IMR-90 (cell line): ENCODE measurements around the gene FOXA2. TPM values are rescaled to one million over a fixed set of nuclear protein-coding genes. Genes with fewer than 3 reads are reported as not detected.

Source experiments
- ATAC-seq: fragments of 200-7000 bp; cut with Tn5 transposase; 2 replicates; pipeline ENCODE4 v1.9.1; 2020; ENCODE audit warnings: low read depth, mild to moderate bottlenecking, moderate library complexity
- BruUV-seq: library from RNA; stranded (reverse); fragments of 400-500 nt; replicated peaks from 2 replicates; lab custom pipeline; 2021; lab: Mats Ljungman, UMichigan
- CTCF ChIA-PET: fragments of 300-600 bp; formaldehyde crosslinking; extraction: SDS; loops from one replicate; lab custom pipeline; 2021; ENCODE audit warnings: antibody characterized with exemption; lab: Yijun Ruan, JAX
- POLR2A ChIA-PET: fragments of 300-600 bp; sonication (Branson Sonifier 250); formaldehyde crosslinking; loops from one replicate; lab custom pipeline; 2022; ENCODE audit warnings: antibody characterized with exemption; ENCODE audit not compliant: unreplicated experiment; lab: Charles Lee
- DNase-seq: peaks from one replicate; pipeline ENCODE4 v3.0.0; 2013
- H2AFZ ChIP-seq: replicated peaks from 2 replicates; pipeline ENCODE3; 2013; ENCODE audit warnings: low read length, mild to moderate bottlenecking; ENCODE audit not compliant: poor library complexity
- H2AK5ac ChIP-seq: 2 replicates; pipeline ENCODE4 v1.6.1; 2013; ENCODE audit warnings: low read depth, low read length, inconsistent platforms
- H2AK9ac ChIP-seq: replicated peaks from 2 replicates; pipeline ENCODE3; 2013; ENCODE audit warnings: mild to moderate bottlenecking, low read depth, low read length, moderate library complexity; ENCODE audit not compliant: poor library complexity
- H2BK120ac ChIP-seq: 2 replicates; pipeline ENCODE4 v1.6.1; 2013; ENCODE audit warnings: low read depth, low read length, inconsistent platforms
- H2BK15ac ChIP-seq: 3 replicates; pipeline ENCODE4 v1.6.1; 2013; ENCODE audit warnings: low read depth, low read length, inconsistent platforms
- H2BK20ac ChIP-seq: 2 replicates; pipeline ENCODE4 v1.6.1; 2013; ENCODE audit warnings: low read depth, mild to moderate bottlenecking, inconsistent platforms, low read length, moderate library complexity
- H2BK5ac ChIP-seq: 2 replicates; pipeline ENCODE4 v1.6.1; 2013; ENCODE audit warnings: mild to moderate bottlenecking, low read depth, low read length, inconsistent platforms; ENCODE audit not compliant: poor library complexity, severe bottlenecking
- H3K14ac ChIP-seq: replicated peaks from 2 replicates; pipeline ENCODE4 v1.6.1; 2013; ENCODE audit warnings: low read depth, low read length, inconsistent platforms
- H3K18ac ChIP-seq: 2 replicates; pipeline ENCODE4 v1.6.1; 2013; ENCODE audit warnings: low read depth, low read length, control low read depth
- H3K23ac ChIP-seq: 2 replicates; pipeline ENCODE4 v1.6.1; 2013; ENCODE audit warnings: low read depth, low read length, inconsistent platforms
- H3K27ac ChIP-seq: 2 replicates; pipeline ENCODE4 v1.5.1; 2013; ENCODE audit warnings: mild to moderate bottlenecking, control low read depth, low read length; ENCODE audit not compliant: insufficient read depth
- H3K27me3 ChIP-seq: 2 replicates; pipeline ENCODE4 v1.6.1; 2013; ENCODE audit warnings: low read length; ENCODE audit not compliant: control insufficient read depth, insufficient read depth
- H3K36me3 ChIP-seq: 2 replicates; pipeline ENCODE4 v1.6.1; 2013; ENCODE audit warnings: low read length, mixed read lengths; ENCODE audit not compliant: control insufficient read depth, insufficient read depth
- H3K4ac ChIP-seq: 2 replicates; pipeline ENCODE4 v1.6.1; 2013; ENCODE audit warnings: low read depth, low read length, inconsistent platforms
- H3K4me1 ChIP-seq: 2 replicates; pipeline ENCODE4 v1.6.1; 2013; ENCODE audit warnings: low read length, mixed read lengths; ENCODE audit not compliant: control insufficient read depth, insufficient read depth
- H3K4me2 ChIP-seq: 2 replicates; pipeline ENCODE4 v1.6.1; 2013; ENCODE audit warnings: low read depth, mild to moderate bottlenecking, control low read depth, low read length, moderate library complexity
- H3K4me3 ChIP-seq: 2 replicates; pipeline ENCODE4 v1.5.1; 2013; ENCODE audit warnings: low read depth, mild to moderate bottlenecking, control low read depth, low read length, moderate library complexity; ENCODE audit not compliant: insufficient read depth
- H3K56ac ChIP-seq: 2 replicates; pipeline ENCODE4 v1.6.1; 2013; ENCODE audit warnings: low read length, inconsistent platforms; ENCODE audit not compliant: insufficient read depth; ENCODE audit errors: extremely low read depth
- H3K79me1 ChIP-seq, 2 experiments: 2 replicates each; pipeline ENCODE4 v1.6.1; 2013; ENCODE audit warnings: low read length in 2 of 2, inconsistent platforms in 1 of 2, low read depth in 1 of 2
- H3K9ac ChIP-seq: 2 replicates; pipeline ENCODE4 v1.6.1; 2013; ENCODE audit warnings: low read depth, low read length, control low read depth
- H3K9me1 ChIP-seq: 2 replicates; pipeline ENCODE4 v1.6.1; 2013; ENCODE audit warnings: low read length, inconsistent platforms; ENCODE audit not compliant: insufficient read depth
- H3K9me3 ChIP-seq: 2 replicates; pipeline ENCODE4 v1.6.1; 2013; ENCODE audit warnings: low read length; ENCODE audit not compliant: control insufficient read depth, insufficient read depth
- H4K20me1 ChIP-seq: 2 replicates; pipeline ENCODE4 v1.6.1; 2013; ENCODE audit warnings: low read length, inconsistent platforms; ENCODE audit not compliant: insufficient read depth
- H4K5ac ChIP-seq: 2 replicates; pipeline ENCODE4 v1.6.1; 2013; ENCODE audit warnings: mild to moderate bottlenecking, low read depth, low read length, control low read depth
- H4K8ac ChIP-seq, 2 experiments: 2 replicates each; pipeline ENCODE4 v1.6.1; 2013; ENCODE audit warnings: low read depth in 2 of 2, low read length in 2 of 2, control low read depth in 1 of 2, inconsistent platforms in 1 of 2
- H4K91ac ChIP-seq: 2 replicates; pipeline ENCODE4 v1.6.1; 2013; ENCODE audit warnings: low read depth, low read length, inconsistent platforms; ENCODE audit not compliant: insufficient read depth
- BHLHE40 ChIP-seq: fragments of 150-350 bp; IDR thresholded peaks from 2 replicates; pipeline ENCODE4 v1.6.1; 2016; ENCODE audit warnings: mild to moderate bottlenecking, low read depth, low read length
- CEBPB ChIP-seq: IDR thresholded peaks from 2 replicates; pipeline ENCODE4 v1.6.1; 2012; ENCODE audit warnings: low read depth, low read length, improper control_type of control experiment
- CHD1 ChIP-seq: IDR thresholded peaks from 2 replicates; pipeline ENCODE4 v1.6.1; 2012; ENCODE audit warnings: low read depth, low read length, improper control_type of control experiment
- FOS ChIP-seq: fragments of 150-350 bp; IDR thresholded peaks from 2 replicates; pipeline ENCODE4 v1.6.1; 2016; ENCODE audit warnings: low read depth, low read length
- MAFK ChIP-seq: IDR thresholded peaks from 2 replicates; pipeline ENCODE4 v1.6.1; 2012; ENCODE audit warnings: low read depth, low read length, improper control_type of control experiment
- MAZ ChIP-seq: IDR thresholded peaks from 2 replicates; pipeline ENCODE4 v1.6.1; 2012; ENCODE audit warnings: low read depth, mild to moderate bottlenecking, low read length, improper control_type of control experiment, moderate library complexity, borderline replicate concordance
- MXI1 ChIP-seq: IDR thresholded peaks from 2 replicates; pipeline ENCODE4 v1.6.1; 2012; ENCODE audit warnings: low read depth, mild to moderate bottlenecking, low read length, moderate library complexity, borderline replicate concordance
- NFE2L2 ChIP-seq: fragments of 150-350 bp; IDR thresholded peaks from 2 replicates; pipeline ENCODE4 v1.6.1; 2016; ENCODE audit warnings: low read depth, mild to moderate bottlenecking, low read length
- POLR2A ChIP-seq: IDR thresholded peaks from 2 replicates; pipeline ENCODE4 v1.6.1; 2012; ENCODE audit warnings: mild to moderate bottlenecking, low read depth, low read length
- RAD21 ChIP-seq: IDR thresholded peaks from 2 replicates; pipeline ENCODE4 v1.6.1; 2012; ENCODE audit warnings: low read length, improper control_type of control experiment
- RCOR1 ChIP-seq: IDR thresholded peaks from 2 replicates; pipeline ENCODE4 v1.6.1; 2012; ENCODE audit warnings: mild to moderate bottlenecking, low read length, improper control_type of control experiment; ENCODE audit not compliant: insufficient replicate concordance
- RFX5 ChIP-seq: IDR thresholded peaks from 2 replicates; pipeline ENCODE4 v1.8.0; 2012; ENCODE audit warnings: low read depth, mild to moderate bottlenecking, low read length, moderate library complexity
- SMC3 ChIP-seq: fragments of 150-350 bp; IDR thresholded peaks from 2 replicates; pipeline ENCODE4 v1.6.1; 2016; ENCODE audit warnings: low read depth, mild to moderate bottlenecking, antibody characterized with exemption, low read length, moderate library complexity
- WGBS, 2 experiments: methylation state at CpG; one replicate each; pipeline versions ENCODE4 v1.1.5 to v1.1.7; 2013; ENCODE audit warnings: missing lambda C conversion rate in 2 of 2; ENCODE audit not compliant: insufficient read length in 1 of 2; ENCODE audit errors: extremely low coverage in 2 of 2; 5-methylcytosine and 5-hydroxymethylcytosine counted together
- dilution Hi-C: fragments of 300-500 bp; cut with HindIII; formaldehyde crosslinking; loops from one replicate; pipeline ENCODE4 v1.14.3; 2018; ENCODE audit warnings: low sequenced_read_pairs; ENCODE audit not compliant: unreplicated experiment
- in situ Hi-C: fragments of 300-500 bp; cut with MboI; formaldehyde crosslinking; loops from 3 replicates; pipeline ENCODE4 v1.14.3; 2019; ENCODE audit warnings: low sequenced_read_pairs, inconsistent platforms, mixed read lengths
- intact Hi-C: fragments of 100-400 bp; cut with micrococcal nuclease; formaldehyde crosslinking; loops from 2 replicates; pipeline ENCODE4 v1.10.0; 2022
- polyA plus RNA-seq, 3 experiments: library from polyadenylated mRNA; depleted of rRNA; stranded (reverse); fragments of >200 nt; gene quantifications; 2 replicates each; pipeline ENCODE4 v1.2.3, GENCODE V29; 2012; ENCODE audit warnings: low replicate concordance in 1 of 3
- total RNA-seq: library from RNA; depleted of rRNA; stranded (reverse); fragments of >200 nt; gene quantifications from 2 replicates; pipeline ENCODE4 v1.2.3, GENCODE V29; 2012
- TF ChIP-seq, protein P1 (sequence below): conservative IDR thresholded peaks from 2 replicates; pipeline ENCODE4 v1.5.1; 2012; ENCODE audit warnings: mild to moderate bottlenecking, low read depth, low read length, improper control_type of control experiment
- TF ChIP-seq, protein P2 (sequence below): fragments of 150-350 bp; IDR thresholded peaks from 2 replicates; pipeline ENCODE4 v1.6.1; 2016; ENCODE audit warnings: low read depth, mild to moderate bottlenecking, low read length, moderate library complexity, borderline replicate concordance
- TF ChIP-seq, protein P3 (sequence below): fragments of 150-350 bp; IDR thresholded peaks from 2 replicates; pipeline ENCODE4 v1.6.1; 2017; ENCODE audit warnings: mild to moderate bottlenecking, antibody characterized with exemption, low read length, low read depth

FOXA2 gene
- total and polyA plus RNA-seq, 2 of the 4 experiments (the other 2 are of a cell fraction) = not detected

DNA sequence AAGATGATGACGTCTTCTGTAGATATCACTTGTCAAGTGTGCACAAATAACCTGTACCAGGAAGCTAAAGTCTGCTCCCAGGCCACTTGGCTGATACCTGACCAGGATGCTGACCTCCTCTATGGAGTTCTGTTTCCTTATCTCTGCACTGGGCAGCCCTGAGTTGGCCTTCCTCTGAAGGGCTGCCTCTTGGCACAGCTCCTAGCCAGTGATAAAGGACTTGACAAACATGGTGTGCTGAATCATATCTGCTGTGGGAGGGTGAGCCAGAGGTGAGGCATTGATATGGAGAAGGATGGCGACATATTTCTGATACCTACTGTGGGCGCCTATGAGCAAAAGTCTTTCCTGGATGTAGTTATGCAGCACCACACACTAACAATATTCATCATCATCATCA is 32.8 kb upstream of the FOXA2 start:
- Histone ChIP-seq H3K9ac (no peak overlapping the region), H3K18ac (no peak overlapping the region), H3K36me3 (no peaks in the 10 kb centered on the region), H3K14ac (no peak overlapping the region), H2AK5ac (no peak overlapping the region), H3K56ac (no peak overlapping the region), H3K27ac (no peak overlapping the region), H4K91ac (no peak overlapping the region), H2BK20ac (no peak overlapping the region), H2AK9ac (no peak overlapping the region), H2BK5ac (no peak overlapping the region), H2AFZ (no peak overlapping the region), H3K4me3 (no peak overlapping the region), H2BK15ac (no peak overlapping the region), H3K4ac (no peak overlapping the region), H2BK120ac (no peak overlapping the region), H3K27me3 (no peaks in the 10 kb centered on the region), H3K9me1 (no peaks in the 10 kb centered on the region), H4K8ac (no peak overlapping the region), H3K4me2 (no peak overlapping the region), H4K20me1 (no peaks in the 10 kb centered on the region), H3K23ac (no peak overlapping the region), H3K79me1 (no peaks in the 10 kb centered on the region), H3K4me1 (no peaks in the 10 kb centered on the region), H3K9me3 (no peaks in the 10 kb centered on the region), H4K5ac (no peak overlapping the region)
- POLR2A ChIA-PET = no interaction called here
- intact Hi-C loops (no loop called here), dilution Hi-C loops (no loop called here), in situ Hi-C loops (no loop called here)
- TF ChIP-seq MXI1 = no peak
- no peak for TF ChIP-seq NFE2L2
- no peak for TF ChIP-seq SMC3
- TF ChIP-seq BHLHE40 = no peak
- TF ChIP-seq FOS = no peak
- TF ChIP-seq, protein P1, sequence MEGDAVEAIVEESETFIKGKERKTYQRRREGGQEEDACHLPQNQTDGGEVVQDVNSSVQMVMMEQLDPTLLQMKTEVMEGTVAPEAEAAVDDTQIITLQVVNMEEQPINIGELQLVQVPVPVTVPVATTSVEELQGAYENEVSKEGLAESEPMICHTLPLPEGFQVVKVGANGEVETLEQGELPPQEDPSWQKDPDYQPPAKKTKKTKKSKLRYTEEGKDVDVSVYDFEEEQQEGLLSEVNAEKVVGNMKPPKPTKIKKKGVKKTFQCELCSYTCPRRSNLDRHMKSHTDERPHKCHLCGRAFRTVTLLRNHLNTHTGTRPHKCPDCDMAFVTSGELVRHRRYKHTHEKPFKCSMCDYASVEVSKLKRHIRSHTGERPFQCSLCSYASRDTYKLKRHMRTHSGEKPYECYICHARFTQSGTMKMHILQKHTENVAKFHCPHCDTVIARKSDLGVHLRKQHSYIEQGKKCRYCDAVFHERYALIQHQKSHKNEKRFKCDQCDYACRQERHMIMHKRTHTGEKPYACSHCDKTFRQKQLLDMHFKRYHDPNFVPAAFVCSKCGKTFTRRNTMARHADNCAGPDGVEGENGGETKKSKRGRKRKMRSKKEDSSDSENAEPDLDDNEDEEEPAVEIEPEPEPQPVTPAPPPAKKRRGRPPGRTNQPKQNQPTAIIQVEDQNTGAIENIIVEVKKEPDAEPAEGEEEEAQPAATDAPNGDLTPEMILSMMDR = no peak
- TF ChIP-seq MAFK = no peak
- TF ChIP-seq CEBPB = no peak
- TF ChIP-seq, protein P2, sequence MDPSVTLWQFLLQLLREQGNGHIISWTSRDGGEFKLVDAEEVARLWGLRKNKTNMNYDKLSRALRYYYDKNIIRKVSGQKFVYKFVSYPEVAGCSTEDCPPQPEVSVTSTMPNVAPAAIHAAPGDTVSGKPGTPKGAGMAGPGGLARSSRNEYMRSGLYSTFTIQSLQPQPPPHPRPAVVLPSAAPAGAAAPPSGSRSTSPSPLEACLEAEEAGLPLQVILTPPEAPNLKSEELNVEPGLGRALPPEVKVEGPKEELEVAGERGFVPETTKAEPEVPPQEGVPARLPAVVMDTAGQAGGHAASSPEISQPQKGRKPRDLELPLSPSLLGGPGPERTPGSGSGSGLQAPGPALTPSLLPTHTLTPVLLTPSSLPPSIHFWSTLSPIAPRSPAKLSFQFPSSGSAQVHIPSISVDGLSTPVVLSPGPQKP = no peak
- TF ChIP-seq POLR2A = no peak
- TF ChIP-seq CHD1 = no peak
- TF ChIP-seq RAD21 = no peak
- TF ChIP-seq, protein P3, sequence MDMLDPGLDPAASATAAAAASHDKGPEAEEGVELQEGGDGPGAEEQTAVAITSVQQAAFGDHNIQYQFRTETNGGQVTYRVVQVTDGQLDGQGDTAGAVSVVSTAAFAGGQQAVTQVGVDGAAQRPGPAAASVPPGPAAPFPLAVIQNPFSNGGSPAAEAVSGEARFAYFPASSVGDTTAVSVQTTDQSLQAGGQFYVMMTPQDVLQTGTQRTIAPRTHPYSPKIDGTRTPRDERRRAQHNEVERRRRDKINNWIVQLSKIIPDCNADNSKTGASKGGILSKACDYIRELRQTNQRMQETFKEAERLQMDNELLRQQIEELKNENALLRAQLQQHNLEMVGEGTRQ = no peak
- TF ChIP-seq MAZ = no peak
- TF ChIP-seq RFX5 = no peak
- no peak for TF ChIP-seq RCOR1
- ATAC-seq (no peak), DNase-seq (no peak)
- 17% methylated on average over 1 of the region's 3 CpGs; no CpG with 5 or more reads in 1 of the 2 experiments for WGBS, 2 experiments
- CTCF ChIA-PET = interaction anchor here (0.5 kb wide), 1 partner anchor 1441 kb away, joined by 3 read pairs; no protein-coding TSS in a partner anchor
- no TSS peak for BruUV-seq
